Subcutaneous adipose tissue (tissue), 4 donors: Measurements from ENCODE around the gene GGTA1. TPM values are rescaled to one million over a fixed set of nuclear protein-coding genes. Genes with fewer than 3 reads are reported as not detected.

Experiments
- CTCF ChIP-seq: fragments of 450-650 bp; IDR thresholded peaks from one replicate; pipeline ENCODE4 v1.5.1; 2016; ENCODE audit warnings: low read depth, mild to moderate bottlenecking, control low read depth, antibody characterized with exemption, moderate library complexity
- total RNA-seq, 4 donors: library from RNA; depleted of rRNA; stranded (reverse); fragments of >200 nt; gene quantifications; one replicate each; pipeline ENCODE4 v1.1.0, GENCODE V29; 2016

GGTA1 gene
- total RNA-seq, 4 donors from 2014 or later: 12.4 to 30.9 (median 17.5) TPM

- no peak for TF ChIP-seq CTCF
These were observed 27.2 kb downstream of the GGTA1 start for GRCh38 chr9:121472446-121472845.

- TF ChIP-seq CTCF: no peak
These were observed 33.5 kb downstream of the GGTA1 start for GRCh38 chr9:121466142-121466541.

GRCh38 chr9:121464968-121465367, 34.7 kb downstream of the GGTA1 start:
- no peak for TF ChIP-seq CTCF

GRCh38 chr9:121463026-121463807, 36.4 kb downstream of the GGTA1 start:
- TF ChIP-seq CTCF: no peak

GRCh38 chr9:121459513-121459912, 40.1 kb downstream of the GGTA1 start:
- TF ChIP-seq CTCF: no peak

- TF ChIP-seq CTCF: no peak
These were observed 44.0 kb downstream of the GGTA1 start for GRCh38 chr9:121455527-121456239.

GRCh38 chr9:121454972-121455371, 44.7 kb downstream of the GGTA1 start:
- TF ChIP-seq CTCF: no peak
